GM12891 (cell line): ENCODE results near the gene DPEP3.

ENCODE experiments used
- PAX5 ChIP-seq: IDR thresholded peaks from 2 replicates; pipeline ENCODE4 v1.6.1; 2011; ENCODE audit warnings: low read length, moderate library complexity, mild to moderate bottlenecking; ENCODE audit not compliant: insufficient read depth, severe bottlenecking
- POLR2A ChIP-seq: IDR thresholded peaks from 2 replicates; pipeline ENCODE4 v1.6.1; 2011; ENCODE audit warnings: low read depth, low read length, control low read depth
- POLR2AphosphoS5 ChIP-seq: IDR thresholded peaks from 2 replicates; pipeline ENCODE4 v1.6.1; 2011; ENCODE audit warnings: low read depth, low read length, control low read depth
- POU2F2 ChIP-seq: IDR thresholded peaks from 2 replicates; pipeline ENCODE4 v1.6.1; 2011; ENCODE audit warnings: low read depth, mild to moderate bottlenecking, control low read depth, low read length, moderate library complexity
- TAF1 ChIP-seq: IDR thresholded peaks from 2 replicates; pipeline ENCODE4 v1.6.1; 2011; ENCODE audit warnings: low read depth, low read length, control low read depth

DNA sequence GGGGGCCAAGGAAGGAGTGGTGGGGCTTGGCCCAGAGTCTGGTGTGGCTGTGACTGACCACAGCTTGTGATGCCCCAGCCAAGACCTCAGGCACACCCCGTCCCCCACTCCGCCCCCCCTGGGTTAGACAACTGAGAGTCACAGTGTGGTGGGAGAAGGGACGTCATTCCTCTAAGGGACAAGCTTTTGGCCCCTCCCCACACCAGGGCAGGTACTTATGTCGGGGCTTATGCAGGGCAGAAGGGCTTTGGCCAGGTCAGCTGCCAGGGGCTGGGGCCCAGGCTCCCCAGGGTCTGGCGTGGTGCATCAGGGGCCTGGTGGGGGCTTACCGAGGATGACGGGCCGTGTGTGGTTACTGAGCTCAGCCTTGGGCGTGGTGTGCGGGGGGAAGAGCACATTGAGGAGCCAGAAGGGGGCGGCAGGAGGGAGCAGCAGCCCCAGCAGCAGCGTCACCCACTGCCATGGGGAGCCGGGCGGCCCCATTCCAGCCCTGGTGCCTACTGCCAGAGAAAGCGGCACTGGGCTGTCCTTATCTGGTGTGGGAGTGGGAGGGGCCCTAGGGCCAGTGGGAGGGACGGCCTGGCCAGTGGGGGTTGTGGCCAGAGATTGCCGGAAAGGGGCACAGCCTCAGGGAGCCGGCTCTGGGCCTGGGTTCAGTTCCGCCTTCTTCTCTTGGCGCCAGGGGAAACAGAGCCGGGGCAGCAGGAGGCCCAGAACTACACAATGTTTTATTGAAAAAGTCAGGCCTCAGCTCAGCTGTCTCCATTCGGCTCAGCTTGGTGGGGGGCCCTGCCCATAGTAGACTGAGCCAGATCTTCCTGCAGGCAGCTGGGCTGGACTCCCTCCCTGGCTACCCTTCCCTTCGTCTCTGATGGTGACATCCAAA lies 36.4 kb downstream of the DPEP3 start, which contains the start of gene LCAT:
- TF ChIP-seq POLR2A (no peak), TAF1 (no peak), POLR2AphosphoS5 (no peak), POU2F2 (no peak), PAX5 (no peak)
